GM06990 (cell line): ENCODE results near the gene CFAP57.

Experiments
- DNase-seq: peaks from one replicate; pipeline ENCODE4 v3.0.0-alpha.2; 2011; ENCODE audit not compliant: insufficient read length; ENCODE audit errors: extremely low read depth
- H3K27me3 ChIP-seq: replicated peaks from 2 replicates; pipeline ENCODE4 v1.6.0; 2011; ENCODE audit warnings: low read length; ENCODE audit not compliant: control insufficient read depth, insufficient read depth
- H3K36me3 ChIP-seq: 2 replicates; pipeline ENCODE4 v1.5.1; 2011; ENCODE audit warnings: low read length; ENCODE audit not compliant: control insufficient read depth, insufficient read depth
- H3K4me3 ChIP-seq: replicated peaks from 2 replicates; pipeline ENCODE4 v1.5.1; 2011; ENCODE audit warnings: low read depth, mild to moderate bottlenecking, control low read depth, low read length
- TF ChIP-seq, protein P1 (sequence below): IDR thresholded peaks from 2 replicates; pipeline ENCODE4 v1.5.1; 2011; ENCODE audit warnings: low read length, control low read depth, mild to moderate bottlenecking, inconsistent platforms; ENCODE audit not compliant: insufficient read depth, poor library complexity, severe bottlenecking

The CFAP57 gene

DNA sequence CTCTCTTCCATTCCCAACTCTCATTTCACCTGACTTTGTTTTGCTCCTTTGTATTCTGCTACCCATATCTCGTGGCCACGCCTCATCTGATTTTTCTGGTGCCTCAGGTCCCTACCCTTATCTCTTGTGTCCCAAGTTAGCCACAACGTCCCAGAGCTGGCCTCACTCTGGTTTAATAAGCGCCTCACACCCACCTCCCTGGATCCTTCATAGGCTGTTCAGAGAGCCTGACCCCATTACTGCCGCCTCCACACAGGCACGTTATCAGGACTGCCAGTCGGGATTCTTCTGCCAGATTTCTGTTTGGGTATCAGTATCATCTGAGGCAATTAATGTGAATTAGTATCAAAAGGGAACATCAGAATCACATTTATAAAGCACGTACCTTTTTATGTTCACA is 62.9 kb downstream of the CFAP57 start:
- no peak for DNase-seq
- Histone ChIP-seq H3K36me3 (peaks cover 19% of the 10 kb centered on the region), H3K27me3 (no peaks in the 10 kb centered on the region), H3K4me3 (no peak overlapping the region)
- TF ChIP-seq, protein P1, sequence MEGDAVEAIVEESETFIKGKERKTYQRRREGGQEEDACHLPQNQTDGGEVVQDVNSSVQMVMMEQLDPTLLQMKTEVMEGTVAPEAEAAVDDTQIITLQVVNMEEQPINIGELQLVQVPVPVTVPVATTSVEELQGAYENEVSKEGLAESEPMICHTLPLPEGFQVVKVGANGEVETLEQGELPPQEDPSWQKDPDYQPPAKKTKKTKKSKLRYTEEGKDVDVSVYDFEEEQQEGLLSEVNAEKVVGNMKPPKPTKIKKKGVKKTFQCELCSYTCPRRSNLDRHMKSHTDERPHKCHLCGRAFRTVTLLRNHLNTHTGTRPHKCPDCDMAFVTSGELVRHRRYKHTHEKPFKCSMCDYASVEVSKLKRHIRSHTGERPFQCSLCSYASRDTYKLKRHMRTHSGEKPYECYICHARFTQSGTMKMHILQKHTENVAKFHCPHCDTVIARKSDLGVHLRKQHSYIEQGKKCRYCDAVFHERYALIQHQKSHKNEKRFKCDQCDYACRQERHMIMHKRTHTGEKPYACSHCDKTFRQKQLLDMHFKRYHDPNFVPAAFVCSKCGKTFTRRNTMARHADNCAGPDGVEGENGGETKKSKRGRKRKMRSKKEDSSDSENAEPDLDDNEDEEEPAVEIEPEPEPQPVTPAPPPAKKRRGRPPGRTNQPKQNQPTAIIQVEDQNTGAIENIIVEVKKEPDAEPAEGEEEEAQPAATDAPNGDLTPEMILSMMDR: no peak

DNA sequence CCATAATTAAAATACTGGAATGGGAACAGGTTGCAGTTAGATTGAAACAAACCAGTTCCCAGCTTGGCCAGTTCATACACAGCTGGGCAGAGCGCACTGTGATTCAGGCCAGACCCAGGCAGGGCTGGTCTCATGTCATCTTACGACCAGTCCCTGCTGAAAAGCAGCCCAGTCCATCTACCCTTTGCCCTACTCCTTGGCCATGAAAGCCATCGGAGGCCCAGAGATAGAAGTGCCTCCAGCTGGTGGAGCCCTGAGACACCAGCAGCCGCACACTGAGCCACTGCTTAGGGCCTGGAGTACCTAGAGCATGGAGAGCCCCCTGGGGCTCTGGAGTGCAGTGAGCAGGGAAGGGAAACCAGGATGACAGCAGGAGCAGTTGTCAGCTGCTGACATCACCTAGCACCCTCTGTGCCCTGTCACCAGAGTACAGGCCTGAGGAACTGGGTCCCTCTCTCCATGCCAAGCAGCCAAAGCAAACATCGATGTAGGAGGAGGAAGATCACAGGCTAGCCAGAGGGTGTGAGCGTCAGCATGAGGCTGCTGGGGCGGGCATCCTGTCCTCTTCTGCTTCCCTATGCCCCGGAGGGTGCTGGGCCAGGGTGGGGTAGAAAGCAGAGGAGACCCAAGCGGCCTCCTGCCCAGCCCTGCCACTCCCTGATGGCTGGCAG is 63.5 kb downstream of the CFAP57 start:
- peaks cover 17% of the 10 kb centered on the region for H3K36me3 ChIP-seq
- DNase-seq: no peak
- H3K27me3 ChIP-seq: no peaks in the 10 kb centered on the region
- H3K4me3 ChIP-seq: no peak overlapping the region
- TF ChIP-seq, protein P1: no peak

DNA sequence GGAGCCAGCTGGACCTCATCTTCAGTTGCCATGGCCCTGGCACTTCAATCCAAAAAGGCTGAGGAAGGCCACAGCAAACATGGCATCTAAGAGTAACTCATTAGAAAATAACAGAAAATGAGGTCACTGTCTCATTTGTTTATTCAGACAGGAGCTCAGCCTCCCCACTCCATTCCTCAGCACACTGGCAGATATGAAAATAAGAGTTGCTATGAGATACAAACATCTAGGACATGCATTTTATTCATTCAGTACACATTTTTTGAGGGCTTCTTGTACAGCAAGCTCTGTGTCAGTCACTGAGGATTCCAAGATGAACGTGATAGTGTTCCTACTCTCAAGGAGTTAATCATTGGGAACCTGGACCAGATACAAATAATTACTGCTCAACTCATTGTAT is 65.0 kb downstream of the CFAP57 start:
- no peaks in the 10 kb centered on the region for H3K27me3 ChIP-seq
- no peak for DNase-seq
- TF ChIP-seq, protein P1: no peak
- H3K36me3 ChIP-seq: peaks cover 17% of the 10 kb centered on the region
- H3K4me3 ChIP-seq: no peak overlapping the region

DNA sequence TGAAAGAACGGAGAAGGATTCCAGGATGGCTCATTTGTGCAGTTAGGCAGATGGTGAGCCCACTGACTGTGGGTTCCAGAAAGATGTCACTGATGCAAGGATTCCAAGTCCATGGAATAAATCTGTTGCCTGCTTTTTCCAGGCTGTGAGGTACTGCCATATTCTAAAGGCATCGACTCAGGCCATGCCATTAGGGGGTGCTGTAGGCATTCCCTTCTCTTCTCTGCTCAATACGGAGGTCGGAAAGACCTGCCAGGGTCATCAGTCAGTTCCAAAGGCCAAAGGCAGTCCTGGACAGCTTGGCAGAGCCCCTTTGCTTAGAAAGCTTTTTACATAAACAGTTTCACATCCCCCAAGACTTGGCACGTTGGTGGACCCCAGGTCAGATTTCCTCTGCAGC is 66.0 kb downstream of the CFAP57 start:
- H3K36me3 ChIP-seq: peaks cover 14% of the 10 kb centered on the region
- TF ChIP-seq, protein P1: peak; percentile 41
- no peaks in the 10 kb centered on the region for H3K27me3 ChIP-seq
- no peak for DNase-seq
- no peak overlapping the region for H3K4me3 ChIP-seq

DNA sequence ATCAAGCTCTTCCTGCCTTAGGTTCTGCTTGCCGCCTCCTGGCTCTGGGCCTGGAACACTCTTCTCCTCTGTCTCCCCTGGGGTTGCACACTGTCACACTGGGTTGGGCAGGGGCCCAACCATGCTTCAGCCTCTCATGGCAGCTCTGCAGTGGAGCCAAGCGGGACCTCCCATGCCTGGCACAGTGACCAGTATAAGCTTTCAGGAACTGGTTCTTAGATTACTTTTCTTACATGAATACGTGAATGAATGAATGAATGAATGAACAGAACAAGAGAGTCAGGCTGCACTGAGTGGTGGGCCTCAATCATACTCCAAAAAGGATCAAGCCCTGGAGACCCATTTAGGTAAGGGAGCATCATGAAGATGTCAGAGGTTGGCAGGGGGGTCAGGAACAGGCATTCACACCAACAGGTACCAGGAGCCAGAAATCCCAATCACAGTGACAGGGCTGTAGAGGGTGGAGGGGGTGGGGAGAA is 66.9 kb downstream of the CFAP57 start:
- Histone ChIP-seq H3K36me3 (peaks cover 9% of the 10 kb centered on the region), H3K27me3 (no peaks in the 10 kb centered on the region), H3K4me3 (no peak overlapping the region)
- no peak for DNase-seq
- TF ChIP-seq, protein P1: no peak
